Mucosa of rectum (tissue), 2 donors: ENCODE data around the gene AK1.

ENCODE experiments used
- H3K27ac ChIP-seq, 2 donors: one replicate each; pipeline ENCODE4 v1.7.0; 2013; ENCODE audit warnings: inconsistent platforms in 2 of 2, low read depth in 2 of 2, low read length in 2 of 2
- H3K27me3 ChIP-seq, 2 donors: one replicate each; pipeline ENCODE4 v1.7.0; 2013; ENCODE audit warnings: low read length in 2 of 2; ENCODE audit not compliant: control insufficient read depth in 2 of 2, insufficient read depth in 2 of 2
- H3K36me3 ChIP-seq, 2 donors: one replicate each; pipeline ENCODE4 v1.7.0; 2013; ENCODE audit warnings: low read length in 2 of 2; ENCODE audit not compliant: control insufficient read depth in 2 of 2, insufficient read depth in 2 of 2
- H3K4me1 ChIP-seq, 2 donors: one replicate each; pipeline ENCODE4 v1.7.0; 2013; ENCODE audit warnings: low read length in 2 of 2, mild to moderate bottlenecking in 1 of 2; ENCODE audit not compliant: control insufficient read depth in 2 of 2, insufficient read depth in 2 of 2
- H3K4me3 ChIP-seq, 2 donors: one replicate each; pipeline ENCODE4 v1.7.0; 2013; ENCODE audit warnings: low read length in 2 of 2
- H3K9ac ChIP-seq, 2 donors: one replicate each; pipeline ENCODE4 v1.7.0; 2013; ENCODE audit warnings: low read length in 2 of 2, low read depth in 1 of 2, mild to moderate bottlenecking in 1 of 2
- H3K9me3 ChIP-seq, 2 donors: one replicate each; pipeline ENCODE4 v1.7.0; 2013; ENCODE audit warnings: low read length in 2 of 2; ENCODE audit not compliant: control insufficient read depth in 2 of 2
- donor health status: healthy.
- donor health status: Normal muscosa, but diverticular disease.

AK1 gene

DNA sequence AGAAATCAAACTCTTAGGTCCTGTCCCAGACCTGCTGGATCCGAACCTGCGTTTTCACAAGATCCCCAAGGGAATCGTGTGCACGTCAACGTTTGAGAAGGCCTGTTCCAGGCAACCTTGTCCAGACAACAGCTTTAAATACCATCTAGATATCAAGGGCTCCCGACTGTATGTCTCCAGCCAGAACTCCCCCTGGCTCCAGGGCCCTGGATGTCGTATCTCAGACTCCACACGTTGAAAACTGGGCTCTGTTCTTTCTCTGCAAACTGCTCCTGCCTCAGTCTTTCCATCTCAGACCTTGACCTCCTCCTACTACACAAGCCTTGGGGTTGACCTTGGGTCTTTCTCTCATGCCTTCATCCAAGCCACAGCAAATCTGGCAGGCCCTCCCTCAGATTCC is 17.2 kb downstream of the AK1 start:
- H3K36me3 ChIP-seq, result peaks cover 0 to 3% of the 10 kb centered on the region in 2 donors
- no peaks in the 10 kb centered on the region for H3K9me3 ChIP-seq
- H3K4me1 ChIP-seq, result peaks cover 20 to 32% of the 10 kb centered on the region in 2 donors
- H3K27me3 ChIP-seq, result no peaks in the 10 kb centered on the region
- H3K9ac ChIP-seq, result no peak overlapping the region
- no peak overlapping the region for H3K4me3 ChIP-seq
- no peak overlapping the region for H3K27ac ChIP-seq

DNA sequence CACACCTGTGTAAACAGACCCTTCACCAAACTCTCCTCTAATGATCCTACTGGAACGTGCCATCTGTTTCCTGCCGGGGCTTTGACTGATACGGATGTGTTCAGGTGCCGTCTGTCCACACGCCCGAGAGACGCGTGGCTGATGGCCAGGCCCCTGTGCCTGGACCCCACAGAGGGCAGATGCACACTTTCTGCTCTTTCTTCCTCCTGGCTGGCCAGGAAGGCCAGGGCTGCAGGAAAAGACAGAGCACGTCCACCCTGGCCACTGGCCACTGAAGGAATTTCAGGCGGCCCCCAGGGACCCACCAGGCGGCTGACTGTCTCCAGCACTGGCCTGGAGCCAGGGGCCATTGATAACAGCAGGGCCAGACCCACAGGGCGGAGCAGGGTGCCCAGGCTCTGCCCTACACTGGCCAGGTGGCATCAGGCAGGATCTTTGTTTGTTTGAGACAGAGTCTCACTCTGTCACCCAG is 19.4 kb downstream of the AK1 start:
- peaks cover 24 to 30% of the 10 kb centered on the region in 2 donors for H3K4me1 ChIP-seq
- H3K9ac ChIP-seq, result no peak overlapping the region
- no peaks in the 10 kb centered on the region for H3K9me3 ChIP-seq
- peak overlapping the region in 1 of 2 donors; percentile 3 for H3K27ac ChIP-seq
- no peaks in the 10 kb centered on the region for H3K27me3 ChIP-seq
- H3K4me3 ChIP-seq, result no peak overlapping the region
- H3K36me3 ChIP-seq, result no peaks in the 10 kb centered on the region

DNA sequence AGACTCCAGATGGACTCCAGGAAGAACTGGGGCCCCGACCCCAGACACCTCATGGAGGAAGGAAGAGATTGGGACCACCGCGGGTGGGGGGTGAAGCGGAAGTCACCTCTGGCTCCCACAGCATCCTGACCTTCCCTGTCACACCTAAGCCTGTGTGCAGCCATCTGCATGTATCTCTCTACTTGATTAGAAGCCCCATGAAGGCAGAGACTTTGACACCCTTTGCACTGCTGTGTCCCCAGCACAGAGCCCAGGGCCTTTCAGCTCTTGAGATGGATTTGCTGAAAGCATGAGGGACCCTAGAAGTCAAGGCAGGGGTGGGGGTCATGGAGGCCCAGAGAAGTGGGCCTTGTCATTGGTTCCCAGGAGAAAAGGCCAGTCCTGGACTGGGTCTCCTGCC is 20.2 kb downstream of the AK1 start:
- Histone ChIP-seq H3K4me3 (no peak overlapping the region), H3K27me3 (no peaks in the 10 kb centered on the region), H3K9me3 (no peaks in the 10 kb centered on the region), H3K36me3 (no peaks in the 10 kb centered on the region), H3K9ac (no peak overlapping the region), H3K4me1 (peaks cover 24 to 25% of the 10 kb centered on the region in 2 donors), H3K27ac (peak overlapping the region in 1 of 2 donors; percentile 3)

DNA sequence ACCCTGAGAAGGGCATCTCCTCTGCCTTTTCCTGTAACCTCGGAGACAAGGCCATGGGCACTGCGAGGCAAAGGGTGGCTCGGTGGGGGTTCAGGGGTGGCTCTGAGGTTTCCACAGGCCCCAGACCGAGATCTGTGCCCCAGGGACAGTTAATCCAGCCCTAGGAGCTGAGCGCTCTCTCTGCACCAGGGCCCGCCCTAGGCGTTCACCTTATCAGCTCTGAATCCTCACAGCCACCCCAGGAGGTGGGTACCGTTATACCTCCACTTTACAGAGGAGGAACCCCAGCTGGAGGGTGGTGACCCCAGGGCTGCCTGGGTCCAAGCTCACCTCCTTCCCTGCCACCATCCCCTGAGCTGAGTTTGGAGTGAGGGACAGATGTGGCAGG is 20.8 kb downstream of the AK1 start:
- Histone ChIP-seq H3K36me3 (no peaks in the 10 kb centered on the region), H3K27ac (no peak overlapping the region), H3K9ac (no peak overlapping the region), H3K27me3 (no peaks in the 10 kb centered on the region), H3K4me3 (no peak overlapping the region), H3K4me1 (peaks cover 21% of the 10 kb centered on the region in 2 donors), H3K9me3 (no peaks in the 10 kb centered on the region)

DNA sequence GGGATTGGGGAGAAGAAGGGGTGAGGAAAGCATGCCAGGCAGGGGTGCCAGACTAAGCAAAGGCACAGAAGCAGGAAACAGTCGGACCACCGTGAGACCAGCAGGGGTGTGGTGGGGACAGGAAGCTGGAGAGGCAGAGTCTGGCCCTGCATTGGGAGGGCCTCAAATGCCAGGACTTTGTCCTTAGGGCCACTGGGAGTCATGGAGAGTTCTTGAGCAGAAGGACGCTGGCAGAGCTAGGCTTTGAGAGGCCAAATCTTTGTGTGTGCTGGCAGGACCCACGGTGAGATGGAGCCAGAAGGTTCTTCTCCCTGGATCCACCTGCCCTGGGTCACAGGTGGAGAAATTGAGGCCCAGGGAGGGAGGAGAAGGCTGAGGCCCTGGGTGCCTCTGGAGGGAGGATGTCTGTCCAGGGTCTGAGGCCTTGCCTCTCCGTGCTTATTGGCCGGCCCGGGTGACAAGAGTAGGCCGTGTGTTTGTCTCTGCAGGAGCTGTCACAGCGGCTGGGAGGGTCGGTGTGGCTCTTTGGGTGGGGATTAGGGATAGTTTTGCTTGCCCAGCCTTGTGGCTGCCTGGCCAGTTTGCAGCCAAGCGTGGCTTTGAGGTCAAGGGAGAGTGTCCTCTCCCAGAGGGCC is 21.3 kb downstream of the AK1 start:
- no peaks in the 10 kb centered on the region for H3K9me3 ChIP-seq
- no peak overlapping the region for H3K27ac ChIP-seq
- no peaks in the 10 kb centered on the region for H3K27me3 ChIP-seq
- H3K36me3 ChIP-seq, result no peaks in the 10 kb centered on the region
- no peak overlapping the region for H3K9ac ChIP-seq
- H3K4me3 ChIP-seq, result no peak overlapping the region
- H3K4me1 ChIP-seq, result peaks cover 16 to 17% of the 10 kb centered on the region in 2 donors

DNA sequence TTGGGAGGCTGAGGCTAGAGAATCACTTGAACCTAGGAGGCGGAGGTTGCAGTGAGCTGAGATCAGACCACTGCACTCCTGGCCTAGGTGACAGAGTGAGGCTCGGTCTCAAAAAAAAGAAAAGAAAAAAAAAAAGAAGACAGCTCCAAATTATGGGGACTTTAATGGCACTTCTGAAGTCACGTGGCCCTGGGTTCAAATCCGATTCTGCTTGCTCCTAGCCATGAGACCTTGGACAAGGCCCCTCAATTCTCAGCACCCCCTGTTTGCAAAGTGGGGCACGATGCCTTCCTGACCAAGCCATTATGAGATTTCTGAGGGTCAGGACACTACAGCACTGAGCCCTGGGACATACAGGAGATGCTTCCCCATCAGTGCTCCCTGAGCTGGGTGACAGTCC is 22.0 kb downstream of the AK1 start:
- Histone ChIP-seq H3K9ac (no peak overlapping the region), H3K4me3 (no peak overlapping the region), H3K27me3 (no peaks in the 10 kb centered on the region), H3K36me3 (no peaks in the 10 kb centered on the region), H3K27ac (peak overlapping the region in 1 of 2 donors; percentile 80), H3K9me3 (no peaks in the 10 kb centered on the region), H3K4me1 (peaks cover 16 to 17% of the 10 kb centered on the region in 2 donors)

DNA sequence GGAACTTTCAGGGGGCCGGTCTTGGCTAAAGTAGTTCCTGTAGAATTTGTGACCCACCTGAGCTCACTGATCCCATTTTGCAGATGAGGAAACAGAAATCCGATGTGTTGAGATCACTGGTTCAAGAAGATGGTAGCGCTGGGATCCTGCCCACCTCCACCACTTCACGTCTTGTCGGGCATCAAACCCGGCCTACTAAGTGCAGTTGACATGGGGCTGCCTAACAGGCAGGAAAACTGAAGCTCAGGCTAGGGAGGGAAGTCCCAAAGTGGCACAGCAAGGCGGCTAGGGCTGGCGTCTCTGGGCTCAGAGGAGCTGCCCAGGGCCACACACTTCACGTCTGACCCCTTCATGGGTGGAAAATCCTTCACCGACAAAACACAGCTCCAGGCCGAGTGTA is 22.5 kb downstream of the AK1 start:
- Histone ChIP-seq H3K4me3 (no peak overlapping the region), H3K4me1 (peaks cover 16 to 17% of the 10 kb centered on the region in 2 donors), H3K9ac (no peak overlapping the region)

DNA sequence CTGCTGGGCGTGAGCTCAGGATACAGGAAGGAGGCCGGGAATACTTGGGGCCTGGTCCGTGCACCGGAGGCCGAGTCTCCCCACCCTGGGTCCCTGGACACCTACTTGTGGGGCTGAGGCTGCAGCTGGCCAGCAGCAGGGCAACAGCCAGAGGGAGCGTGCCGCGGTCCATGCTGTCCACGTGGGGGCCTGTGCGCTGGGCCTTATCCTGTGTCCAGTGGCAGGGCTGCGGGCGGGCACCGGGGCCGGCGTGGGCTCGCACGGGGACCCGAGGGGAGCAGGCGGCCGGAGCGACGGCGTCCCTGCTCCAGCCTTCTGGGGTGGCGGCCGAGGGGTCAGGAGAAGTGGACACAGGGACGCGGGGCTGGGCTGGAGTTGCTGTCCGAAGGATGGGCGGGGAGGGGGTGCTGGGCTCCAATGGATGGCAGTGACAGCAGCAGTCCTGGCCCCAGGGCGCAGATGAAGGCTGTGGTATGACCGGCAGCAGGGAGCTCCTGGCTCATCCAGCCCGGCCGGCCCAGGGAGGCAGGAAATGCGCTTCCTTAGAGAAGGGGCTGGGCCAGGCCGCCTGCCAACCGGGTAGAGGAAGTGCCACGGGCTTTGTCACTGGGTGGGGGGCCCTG is 23.2 kb downstream of the AK1 start, which contains the start of gene ENG:
Gene ENG, minus strand, starts transcription at position 475 of the 623 bp plus-strand sequence. Its CDS starts 303 bp downstream, at position 172.
- Histone ChIP-seq H3K36me3 (no peaks in the 10 kb centered on the region), H3K4me1 (peaks cover 16 to 17% of the 10 kb centered on the region in 2 donors), H3K9me3 (peaks cover 0 to 3% of the 10 kb centered on the region in 2 donors), H3K27me3 (no peaks in the 10 kb centered on the region), H3K9ac (peak within 1 kb of the TSS; percentile 56 to 59), H3K27ac (peak within 1 kb of the TSS; percentile 76 to 80), H3K4me3 (peak within 1 kb of the TSS; percentile 68 to 76)

More for the DNA sequence above, 22.5 kb downstream of the AK1 start:
- H3K9me3 ChIP-seq, result no peaks in the 10 kb centered on the region
- H3K27me3 ChIP-seq, result no peaks in the 10 kb centered on the region
- H3K27ac ChIP-seq, result peak overlapping the region; percentile 76 to 80
- H3K36me3 ChIP-seq, result no peaks in the 10 kb centered on the region

DNA sequence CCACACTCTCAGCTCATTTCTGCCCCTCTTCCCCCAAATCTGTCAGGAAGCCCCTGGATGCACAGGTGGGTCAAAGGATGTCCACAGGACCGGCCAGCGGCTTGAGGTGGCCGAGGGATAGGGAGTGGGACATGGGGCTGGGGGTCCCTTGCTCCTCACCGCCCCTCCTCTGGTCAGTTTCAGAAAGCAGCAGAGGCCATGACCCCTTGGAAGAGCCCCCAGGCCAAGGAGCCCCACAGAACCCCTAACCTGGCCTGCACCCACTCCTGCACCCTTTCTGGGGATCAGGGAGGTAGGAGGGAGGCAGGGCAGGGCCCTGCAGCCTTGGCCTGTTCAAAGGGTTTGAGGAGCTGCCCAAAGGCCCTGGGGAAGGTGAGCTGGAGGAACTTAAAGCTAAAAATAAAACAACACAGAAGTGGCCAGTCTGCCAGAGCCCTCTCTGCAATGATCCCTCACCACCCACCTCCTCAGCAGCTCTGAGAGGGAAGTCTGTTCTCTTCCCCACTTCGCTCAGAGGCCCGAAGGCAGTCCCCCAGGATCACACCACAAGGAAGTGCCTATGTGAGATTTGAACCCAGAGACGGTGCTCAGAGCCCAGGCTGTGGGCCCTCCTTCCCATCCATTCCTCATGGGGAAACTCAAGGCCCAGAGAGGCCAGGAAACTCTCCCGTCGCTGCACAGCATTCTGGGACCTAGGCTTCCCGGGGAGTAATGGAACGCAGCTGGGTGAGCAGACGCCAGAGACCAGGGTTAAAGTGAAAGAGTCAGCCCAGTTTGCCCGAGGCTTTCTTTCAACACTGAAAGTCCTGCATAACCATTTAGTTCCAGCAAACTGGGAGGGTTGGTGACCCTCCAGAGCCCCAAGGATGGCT is 23.9 kb downstream of the AK1 start:
- Histone ChIP-seq H3K9me3 (peaks cover 0 to 6% of the 10 kb centered on the region in 2 donors), H3K27me3 (no peaks in the 10 kb centered on the region), H3K27ac (peak overlapping the region; percentile 76 to 80), H3K4me1 (peaks cover 10 to 12% of the 10 kb centered on the region in 2 donors), H3K4me3 (peak overlapping the region; percentile 68 to 76), H3K36me3 (no peaks in the 10 kb centered on the region), H3K9ac (peak overlapping the region; percentile 56 to 59)
